Measurements from ENCODE around the gene CDC20. TPM values are rescaled to one million over a fixed set of nuclear protein-coding genes. Genes with fewer than 3 reads are reported as not detected.

The CDC20 gene
- total RNA-seq, 4 donors from 2014 or later: 1.2 to 6.5 (median 2.2) TPM

- TF ChIP-seq CTCF (IDR thresholded peaks at IDR 0.05; ENCODE audit: low read depth): no peak
Measured at GRCh38 chr1:43402089-43402865, 43.5 kb downstream of the CDC20 start.

GRCh38 chr1:43404353-43404752 lies 45.6 kb downstream of the CDC20 start:
- TF ChIP-seq CTCF (IDR thresholded peaks at IDR 0.05; ENCODE audit: low read depth): no peak

- TF ChIP-seq CTCF (IDR thresholded peaks at IDR 0.05; ENCODE audit: low read depth): no peak
Measured at GRCh38 chr1:43405219-43405875, 46.6 kb downstream of the CDC20 start.

- TF ChIP-seq CTCF (IDR thresholded peaks at IDR 0.05; ENCODE audit: low read depth): no peak
Measured at GRCh38 chr1:43405876-43406234, 47.1 kb downstream of the CDC20 start.

- no peak for TF ChIP-seq CTCF (IDR thresholded peaks at IDR 0.05; ENCODE audit: low read depth)
Measured at GRCh38 chr1:43410571-43410970, 51.8 kb downstream of the CDC20 start.

Other genes starting within 250 kb of the CDC20 start
- gene EBNA1BP2, start 186.7 kb upstream of the CDC20 start, total RNA-seq: 10 to 100 TPM; 23.6 to 47.9 (median 33.0) TPM
- under 1 TPM in 1 of 4 donors, not detected in 3; 0.44 TPM for gene CFAP57, start 186.7 kb upstream of the CDC20 start, total RNA-seq
- gene TMEM125, start 89.0 kb upstream of the CDC20 start, total RNA-seq: not detected
- 1 to 10 TPM in 1 of 4 donors, under 1 TPM in 1, not detected in 2; 0.34 to 2.6 TPM for gene C1orf210, start 73.4 kb upstream of the CDC20 start, total RNA-seq
- gene TIE1, start 58.0 kb upstream of the CDC20 start, total RNA-seq: 100 to 1,000 TPM in 1 of 4 donors, 10 to 100 TPM in 3; 16.0 to 147 (median 25.9) TPM
- under 1 TPM in 1 of 4 donors, not detected in 3; 0.38 TPM for gene MPL, start 21.2 kb upstream of the CDC20 start, total RNA-seq
- 100 to 1,000 TPM in 1 of 4 donors, 10 to 100 TPM in 3; 55.7 to 143 (median 67.5) TPM for gene ELOVL1, start 9.0 kb downstream of the CDC20 start, total RNA-seq
- gene MED8, start 30.8 kb downstream of the CDC20 start, total RNA-seq: 10 to 100 TPM; 38.5 to 52.2 (median 45.2) TPM
- gene SZT2, start 30.9 kb downstream of the CDC20 start, total RNA-seq: 10 to 100 TPM; 27.1 to 62.7 (median 31.3) TPM
- gene HYI, start 95.0 kb downstream of the CDC20 start, total RNA-seq: 100 to 1,000 TPM in 1 of 4 donors, 10 to 100 TPM in 3; 40.3 to 121 (median 49.1) TPM
- gene PTPRF, start 171.9 kb downstream of the CDC20 start, total RNA-seq: 100 to 1,000 TPM in 3 of 4 donors, 10 to 100 TPM in 1; 99.4 to 416 (median 125) TPM

Data from subcutaneous adipose tissue (tissue), 4 donors.